ENCODE data around the gene ACSL3.

The ACSL3 gene

GRCh38 chr2:222992137-222992536 is 131.3 kb downstream of the ACSL3 start:
- Histone ChIP-seq H3K4me1 (ENCODE audit: control insufficient read depth, insufficient read depth, low read length) (no peaks in the 10 kb centered on the region), H3K36me3 (ENCODE audit: control insufficient read depth, insufficient read depth, low read length) (no peaks in the 10 kb centered on the region), H3K27ac (ENCODE audit: low read length) (no peak overlapping the region), H3K4me3 (ENCODE audit: low read length) (no peak overlapping the region), H3K9me3 (ENCODE audit: control insufficient read depth, insufficient read depth, low read length) (no peaks in the 10 kb centered on the region), H3K27me3 (ENCODE audit: control insufficient read depth, insufficient read depth, low read length) (no peaks in the 10 kb centered on the region)
- WGBS (ENCODE audit: insufficient coverage, insufficient read length): no CpG with 5 or more reads among the region's 2 CpGs
- no peak for DNase-seq (ENCODE audit: low read depth, low spot score)
